ENCODE results near the gene ABI3. TPM values are rescaled to one million over a fixed set of nuclear protein-coding genes. Genes with fewer than 3 reads are reported as not detected.

The ABI3 gene
- total and polyA plus RNA-seq, 9 of the 15 experiments (the other 6 are each of a cell fraction or from before 2014, with no cell fraction given) = not detected

DNA sequence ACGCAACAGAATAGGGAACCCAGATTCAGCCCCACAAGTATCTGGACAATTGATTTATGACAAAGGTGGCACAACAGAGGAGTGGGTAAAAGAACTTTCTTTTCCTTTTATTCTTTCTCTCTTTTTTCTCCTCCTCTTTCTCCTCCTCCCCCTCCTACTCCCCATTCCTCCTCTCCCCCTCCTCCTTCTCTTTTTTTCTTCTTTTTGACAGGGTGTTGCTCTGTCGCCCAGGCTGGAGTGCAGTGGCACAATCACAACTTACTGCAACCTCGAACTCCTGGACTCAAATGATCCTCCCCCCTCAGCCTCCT lies 16.3 kb upstream of the ABI3 start:
- H3K27me3 ChIP-seq (ENCODE audit: control insufficient read depth in 2 of 2, insufficient read depth in 2 of 2, low read length in 2 of 2) = no peaks in the 10 kb centered on the region
- H3K9me3 ChIP-seq (replicated peaks; ENCODE audit: control insufficient read depth, insufficient read depth, low read depth, low read length) = no peaks in the 10 kb centered on the region
- no peaks in the 10 kb centered on the region for H3K79me2 ChIP-seq (ENCODE audit: control insufficient read depth, insufficient read depth, low read length)
- H3K9me1 ChIP-seq (ENCODE audit: control insufficient read depth, insufficient read depth, low read length) = no peaks in the 10 kb centered on the region
- H3K27ac ChIP-seq (ENCODE audit: extremely low read depth, low read depth, low read length) = no peak overlapping the region
- H3K4me2 ChIP-seq (ENCODE audit: insufficient read depth, low read length) = peak overlapping the region; percentile 94
- peak overlapping the region; percentile 99 for H2AFZ ChIP-seq (ENCODE audit: low read depth, low read length)
- ATAC-seq (no peak), FAIRE-seq (no peak), DNase-seq (ENCODE audit: extremely low read depth in 1 of 4, low spot score in 3 of 4) (no peak)
- no peaks in the 10 kb centered on the region for H3K36me3 ChIP-seq (ENCODE audit: control insufficient read depth, insufficient read depth, low read length)
- no peak overlapping the region for H3K9ac ChIP-seq (ENCODE audit: insufficient read depth in 1 of 2, low read depth in 2 of 2, low read length in 2 of 2)
- ChIA-PET CTCF (ENCODE audit: low intra/inter-chr PET ratio) (no interaction called here), POLR2A (interaction anchor here (0.6 to 1.0 kb wide), 6 partner anchors 8 to 206 kb away, joined by 3 to 7 read pairs (median 4); no protein-coding TSS in a partner anchor)
- in situ Hi-C loops (cut with MboI) = no loop called here
- no peak overlapping the region for H3K4me3 ChIP-seq
- H3K4me1 ChIP-seq (replicated peaks in 1 of 2; ENCODE audit: control insufficient read depth in 2 of 2, insufficient read depth in 2 of 2, low read length in 2 of 2) = peaks cover 7 to 9% of the 10 kb centered on the region in 2 experiments; a peak in 3 of 5 replicates
- H4K20me1 ChIP-seq (replicated peaks; ENCODE audit: control insufficient read depth, insufficient read depth, low read length) = no peaks in the 10 kb centered on the region
- TF ChIP-seq ZNF197 (CRISPR knock-in tag; IDR thresholded peaks at IDR 0.05; ENCODE audit: low read depth) = no peak
- no peak for TF ChIP-seq MEF2D (tag; conservative IDR thresholded peaks at IDR 0.05; ENCODE audit: low read depth)
- 0 out of 2 replicates have a peak, but pooled peaks have one; percentile 7 for TF ChIP-seq EGR1 (conservative IDR thresholded peaks at IDR 0.05)
- TF ChIP-seq ZNF347 (CRISPR knock-in tag; IDR thresholded peaks at IDR 0.05; ENCODE audit: low read depth) = no peak
- intact Hi-C loops (cut with micrococcal nuclease) = loop anchor here (5.0 kb wide), 2 partner anchors 33 to 302 kb away; partner anchors contain the start of gene ATP5MC1
- no TSS peak for BruUV-seq (replicated peaks)
- WGBS (ENCODE audit: insufficient coverage, low coverage, missing lambda C conversion rate) = 7% methylated on average over 3 of the region's 3 CpGs

GRCh38 chr17:49195751-49196150 lies 14.8 kb upstream of the ABI3 start:
- ATAC-seq = no peak
- in situ Hi-C loops (cut with MboI) = no loop called here
- CTCF ChIA-PET (ENCODE audit: low intra/inter-chr PET ratio) = no interaction called here

More at GRCh38 chr17:49195751-49196150, 14.8 kb upstream of the ABI3 start:
- intact Hi-C loops (cut with micrococcal nuclease) = no loop called here
- Histone ChIP-seq H3K9ac (ENCODE audit: insufficient read depth in 1 of 2, low read depth in 2 of 2, low read length in 2 of 2) (no peak overlapping the region), H3K36me3 (ENCODE audit: control insufficient read depth, insufficient read depth, low read length) (no peaks in the 10 kb centered on the region), H3K27me3 (ENCODE audit: control insufficient read depth in 2 of 2, insufficient read depth in 2 of 2, low read length in 2 of 2) (peaks cover 2 to 4% of the 10 kb centered on the region in 2 experiments; a peak in 1 of 5 replicates), H3K9me1 (ENCODE audit: control insufficient read depth, insufficient read depth, low read length) (no peaks in the 10 kb centered on the region), H2AFZ (ENCODE audit: low read depth, low read length) (no peak overlapping the region), H3K4me1 (replicated peaks in 1 of 2; ENCODE audit: control insufficient read depth in 2 of 2, insufficient read depth in 2 of 2, low read length in 2 of 2) (peaks cover 7 to 9% of the 10 kb centered on the region in 2 experiments; a peak in 3 of 5 replicates), H4K20me1 (replicated peaks; ENCODE audit: control insufficient read depth, insufficient read depth, low read length) (no peaks in the 10 kb centered on the region), H3K4me2 (ENCODE audit: insufficient read depth, low read length) (no peak overlapping the region), H3K27ac (ENCODE audit: extremely low read depth, low read depth, low read length) (no peak overlapping the region), H3K4me3 (no peak overlapping the region), H3K9me3 (replicated peaks; ENCODE audit: control insufficient read depth, insufficient read depth, low read depth, low read length) (no peaks in the 10 kb centered on the region), H3K79me2 (ENCODE audit: control insufficient read depth, insufficient read depth, low read length) (no peaks in the 10 kb centered on the region)
- BruUV-seq (replicated peaks) = no TSS peak
- no peak for FAIRE-seq
- no peak for DNase-seq (ENCODE audit: extremely low read depth in 1 of 4, low spot score in 3 of 4)
- 44% methylated on average over 4 of the region's 4 CpGs for WGBS (ENCODE audit: insufficient coverage, low coverage, missing lambda C conversion rate)
- TF ChIP-seq, protein P1, sequence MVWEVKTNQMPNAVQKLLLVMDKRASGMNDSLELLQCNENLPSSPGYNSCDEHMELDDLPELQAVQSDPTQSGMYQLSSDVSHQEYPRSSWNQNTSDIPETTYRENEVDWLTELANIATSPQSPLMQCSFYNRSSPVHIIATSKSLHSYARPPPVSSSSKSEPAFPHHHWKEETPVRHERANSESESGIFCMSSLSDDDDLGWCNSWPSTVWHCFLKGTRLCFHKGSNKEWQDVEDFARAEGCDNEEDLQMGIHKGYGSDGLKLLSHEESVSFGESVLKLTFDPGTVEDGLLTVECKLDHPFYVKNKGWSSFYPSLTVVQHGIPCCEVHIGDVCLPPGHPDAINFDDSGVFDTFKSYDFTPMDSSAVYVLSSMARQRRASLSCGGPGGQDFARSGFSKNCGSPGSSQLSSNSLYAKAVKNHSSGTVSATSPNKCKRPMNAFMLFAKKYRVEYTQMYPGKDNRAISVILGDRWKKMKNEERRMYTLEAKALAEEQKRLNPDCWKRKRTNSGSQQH (CRISPR knock-in tag; IDR thresholded peaks at IDR 0.05) = no peak
- TF ChIP-seq CREBBP (IDR thresholded peaks at IDR 0.05; ENCODE audit: low read depth, low read length) (no peak), NCOA6 (IDR thresholded peaks at IDR 0.05) (no peak)
- POLR2A ChIA-PET = no interaction called here

Measured in K562 (cell line).